Fibroblast of gingiva (primary cell): ENCODE measurements around the gene FITM2.
"Not testable (repeated sequence)": the region's sequence is repeated elsewhere in the genome, so short reads cannot be mapped to it uniquely, and the experiment has no call there.

Source experiments
- DNase-seq: peaks from one replicate; pipeline ENCODE4 v3.0.0-alpha.2; 2011; ENCODE audit warnings: low read depth

FITM2 gene

GRCh38 chr20:44331201-44331600 lies 20.2 kb upstream of the FITM2 start:
- no peak for DNase-seq

- no peak for DNase-seq
These were observed 17.4 kb upstream of the FITM2 start for GRCh38 chr20:44328428-44328827.

DNA sequence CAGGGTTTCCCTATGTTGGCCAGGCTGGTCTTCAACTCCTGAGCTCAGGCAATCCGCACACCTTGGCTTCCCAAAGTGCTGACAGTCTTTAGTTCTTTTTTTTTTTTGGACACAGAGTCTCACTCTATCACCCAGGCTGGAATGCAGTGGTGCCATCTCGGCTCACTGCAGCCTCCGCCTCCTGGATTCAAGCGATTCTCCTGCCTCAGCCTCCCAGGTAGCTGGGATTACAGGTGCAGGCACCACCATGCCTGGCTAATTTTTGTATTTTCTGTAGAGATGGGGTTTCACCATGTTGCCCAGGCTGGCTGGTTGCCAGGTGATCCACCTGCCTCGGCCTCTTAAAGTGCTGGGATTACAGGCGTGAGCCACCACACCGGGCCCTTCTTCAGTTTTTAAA lies 16.7 kb upstream of the FITM2 start:
- DNase-seq = not testable (repeated sequence)

- no peak for DNase-seq
These were observed 15.6 kb upstream of the FITM2 start for GRCh38 chr20:44326391-44327159.

- no peak for DNase-seq
These were observed 13.3 kb upstream of the FITM2 start for GRCh38 chr20:44324343-44324742.

DNA sequence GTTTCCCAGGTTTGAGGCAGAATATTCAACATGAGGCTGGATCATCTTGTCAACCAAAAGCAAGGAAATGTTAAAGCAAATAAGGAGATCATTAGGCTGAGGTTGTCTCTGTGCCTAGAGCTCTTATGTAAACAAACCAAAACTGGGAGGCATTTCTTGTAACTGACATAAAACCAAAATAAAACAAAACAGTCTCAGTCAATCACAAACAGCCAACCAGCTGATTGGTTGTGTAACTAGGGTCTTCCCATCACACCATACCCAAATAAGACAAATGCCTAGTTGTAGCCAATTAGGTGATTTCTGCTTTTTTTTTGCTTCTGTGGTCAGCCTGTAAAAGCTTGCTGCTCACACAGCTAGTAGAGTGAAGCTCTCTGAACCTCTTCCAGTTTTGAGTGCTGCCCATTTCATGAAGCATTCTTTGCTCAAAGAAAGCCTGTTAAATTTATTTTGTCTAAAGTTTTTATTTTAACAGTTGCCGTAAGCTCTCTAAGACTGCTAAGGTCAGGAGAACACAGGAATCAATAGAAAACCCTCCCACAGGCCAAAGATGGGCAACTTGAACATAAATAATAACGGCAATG lies 8.9 kb upstream of the FITM2 start:
- peak; percentile 23 for DNase-seq

- DNase-seq = no peak
These were observed 3.9 kb upstream of the FITM2 start for GRCh38 chr20:44314870-44315269.

DNA sequence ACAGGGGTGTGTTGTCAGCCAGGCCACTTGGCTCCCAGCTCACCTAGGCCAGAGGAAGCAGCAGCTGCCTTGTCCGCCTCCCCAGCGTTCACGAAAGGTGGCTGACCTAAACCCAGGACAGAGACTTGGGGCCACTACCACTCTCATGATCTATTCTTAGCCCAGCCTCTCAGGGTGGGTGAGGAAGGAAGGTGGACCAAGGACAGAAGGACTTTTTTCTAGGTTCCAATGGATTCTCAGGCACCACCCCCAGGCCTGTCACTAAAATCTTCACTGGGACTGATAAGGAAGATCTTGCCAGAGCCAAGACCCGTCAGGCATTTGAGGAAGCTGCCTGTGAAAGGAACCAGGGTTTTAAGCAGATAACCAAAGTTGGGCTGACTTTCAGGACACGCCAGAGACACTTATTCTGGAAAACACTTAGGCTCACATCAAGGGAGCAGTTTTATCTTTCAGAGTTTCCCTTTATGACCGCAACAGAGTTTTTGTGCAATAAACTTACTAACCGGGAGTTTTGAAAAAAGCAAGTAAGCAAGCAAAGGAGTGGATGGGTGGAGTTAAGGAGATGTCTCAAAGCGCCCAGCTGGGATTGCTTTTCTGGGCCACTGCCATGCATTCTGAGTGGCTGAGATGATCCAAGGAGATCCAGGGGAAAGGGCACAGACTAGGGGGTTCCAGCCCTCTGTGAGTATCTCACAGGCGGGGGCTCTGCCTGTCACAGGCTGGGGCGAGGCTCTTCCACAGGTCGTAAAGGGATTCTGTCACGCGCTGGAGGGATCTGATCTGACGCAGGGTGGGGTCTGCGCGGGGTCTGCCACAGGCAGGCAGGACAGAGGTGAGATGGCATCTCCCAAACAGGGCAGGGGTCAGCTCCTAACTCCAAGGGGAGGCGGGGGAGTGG lies 989 bp downstream of the FITM2 start:
- peak; percentile 84 for DNase-seq

GRCh38 chr20:44306927-44307326 lies 4.1 kb downstream of the FITM2 start:
- no peak for DNase-seq

DNA sequence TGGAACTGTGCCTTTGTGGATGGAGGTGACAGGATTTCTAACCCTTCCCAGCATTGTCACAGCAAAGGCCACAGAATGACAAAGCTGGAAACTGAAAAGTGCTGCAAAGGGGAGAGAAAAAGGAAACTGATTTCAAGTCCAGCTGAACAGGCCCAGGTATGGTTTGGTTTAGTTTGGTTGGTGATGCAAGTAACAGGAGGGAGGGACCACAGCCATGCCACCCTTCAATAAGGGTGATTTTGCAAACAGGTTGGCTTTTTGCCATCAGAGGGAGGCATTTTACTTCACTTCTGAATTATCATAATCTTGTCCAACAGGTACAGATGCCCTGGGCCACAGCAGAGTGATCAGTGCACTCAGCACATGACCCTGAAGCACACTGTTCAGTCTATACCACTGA lies 6.6 kb downstream of the FITM2 start:
- DNase-seq = no peak

- no peak for DNase-seq
These were observed 8.3 kb downstream of the FITM2 start for GRCh38 chr20:44302736-44303135.

DNA sequence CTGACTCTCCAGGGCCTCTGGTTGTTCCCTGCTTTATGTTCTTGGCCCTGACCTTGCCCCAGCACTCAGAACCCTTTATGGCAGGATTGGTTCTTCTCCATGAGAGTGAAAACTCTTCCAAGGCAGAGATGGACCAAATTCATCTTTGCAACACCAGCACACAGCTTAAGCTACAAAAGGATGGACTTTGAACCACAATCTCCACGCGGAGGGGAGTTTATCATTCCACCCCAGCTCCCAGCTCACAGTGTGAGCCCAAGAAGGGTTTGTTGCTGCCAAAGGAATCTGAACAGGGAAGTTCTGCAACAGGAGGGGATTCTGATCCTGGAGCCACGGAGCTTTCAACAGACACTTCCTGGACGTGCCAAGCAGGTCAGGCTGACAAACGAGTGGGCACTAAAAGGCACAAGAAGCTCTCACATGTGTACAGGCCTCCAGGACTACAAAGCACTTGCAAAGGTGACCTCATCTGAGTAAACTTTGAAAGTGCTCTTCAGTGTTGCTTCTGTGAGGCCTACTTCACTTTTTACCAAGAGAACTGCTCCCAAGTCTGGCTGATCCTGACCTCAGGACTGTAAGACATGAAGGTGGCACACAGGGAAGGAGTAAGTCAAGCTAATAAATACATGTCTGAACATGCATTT lies 8.9 kb downstream of the FITM2 start:
- no peak for DNase-seq

DNA sequence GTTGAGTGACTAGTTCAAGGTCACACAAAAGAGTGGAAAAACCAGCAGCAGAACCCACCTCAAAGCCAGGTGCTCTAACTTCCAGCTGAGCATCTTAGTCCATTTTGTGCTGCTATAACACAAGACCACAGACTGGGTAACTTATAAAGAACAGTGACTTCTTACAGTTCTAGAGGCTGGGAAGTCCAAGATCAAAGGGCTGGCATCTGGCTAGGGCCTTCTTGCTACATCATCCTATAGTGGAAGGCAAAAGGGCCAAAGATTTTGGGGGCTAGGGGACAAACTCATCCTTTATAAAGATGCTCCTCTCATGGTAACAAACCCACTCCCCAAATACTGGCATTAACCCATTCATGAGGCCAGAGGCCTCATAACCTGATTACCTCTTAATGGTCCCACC lies 9.7 kb downstream of the FITM2 start:
- DNase-seq = no peak

GRCh38 chr20:44299011-44299535 lies 11.9 kb downstream of the FITM2 start:
- not testable (repeated sequence) for DNase-seq

DNA sequence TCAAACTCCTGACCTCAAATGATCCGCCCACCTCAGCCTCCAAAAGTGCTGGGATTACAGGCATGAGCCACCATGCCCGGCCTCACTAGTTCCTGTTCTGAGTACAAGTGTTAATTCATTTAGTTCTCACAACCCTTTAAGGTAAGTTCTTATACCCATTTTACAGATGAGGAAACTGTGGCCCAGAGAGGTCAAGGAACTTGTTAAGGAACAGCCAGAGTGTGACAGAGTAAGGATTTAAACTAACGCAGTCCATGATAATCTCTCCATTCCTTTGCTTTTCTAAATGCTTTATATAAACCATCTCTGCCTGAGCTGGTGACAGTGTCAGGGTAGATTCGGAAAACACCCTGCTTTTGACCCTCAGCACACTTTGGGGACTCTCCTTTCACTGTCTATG lies 13.3 kb downstream of the FITM2 start:
- DNase-seq = no peak

- no peak for DNase-seq
These were observed 15.0 kb downstream of the FITM2 start for GRCh38 chr20:44296011-44296410.

GRCh38 chr20:44291754-44292153 lies 19.2 kb downstream of the FITM2 start:
- no peak for DNase-seq

GRCh38 chr20:44288252-44288651 lies 22.8 kb downstream of the FITM2 start:
- DNase-seq = no peak

GRCh38 chr20:44287272-44288097 lies 23.5 kb downstream of the FITM2 start:
- no peak for DNase-seq

DNA sequence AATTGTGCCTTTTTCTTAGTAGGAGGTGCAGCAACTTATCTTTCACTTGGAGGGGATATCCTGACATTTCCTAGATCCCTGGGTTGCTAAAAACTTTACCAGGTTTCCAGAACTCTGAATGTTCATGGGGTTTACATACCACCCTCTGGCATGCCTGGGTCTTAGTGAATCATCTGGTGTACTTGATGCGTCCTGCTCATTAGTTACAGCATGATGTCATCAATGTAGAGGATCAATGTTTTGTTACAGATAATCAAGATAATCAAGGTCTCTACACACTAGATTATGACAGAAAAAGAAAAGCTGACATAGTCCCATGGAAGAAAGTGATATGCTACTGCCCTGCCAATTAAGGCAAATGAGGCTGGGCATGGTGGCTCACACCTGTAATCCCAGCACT lies 27.0 kb downstream of the FITM2 start:
- DNase-seq = no peak

GRCh38 chr20:44282192-44282591 lies 28.8 kb downstream of the FITM2 start:
- no peak for DNase-seq
